MCF 10A (cell line): ENCODE results near the gene PCDHB3. TPM values are rescaled to one million over a fixed set of nuclear protein-coding genes. Genes with fewer than 3 reads are reported as not detected.
"Not testable (repeated sequence)": the region's sequence is repeated elsewhere in the genome, so short reads cannot be mapped to it uniquely, and the experiment has no call there.

ENCODE experiments used
- BruUV-seq: library from RNA; stranded (reverse); fragments of 400-500 nt; replicated peaks from 2 replicates; lab custom pipeline; 2021; lab: Mats Ljungman, UMichigan
- CTCF ChIA-PET: fragments of 300-600 bp; sonication (Branson Sonifier 250); formaldehyde crosslinking; extraction: SDS; loops from one replicate; lab custom pipeline; 2021; ENCODE audit warnings: antibody characterized with exemption, inconsistent platforms; lab: Yijun Ruan, JAX
- POLR2A ChIA-PET: fragments of 300-600, 350-650 bp; sonication (Branson Sonifier 250); formaldehyde crosslinking; extraction: SDS; loops from one replicate; lab custom pipeline; 2020; ENCODE audit warnings: antibody characterized with exemption, inconsistent platforms; lab: Yijun Ruan, JAX
- DNase-seq: peaks from one replicate; pipeline ENCODE4 v3.0.0-alpha.2; 2018; ENCODE audit not compliant: unreplicated experiment
- H3K27ac Mint-ChIP-seq: one replicate; pipeline ENCODE4 v1.8.0; 2022; ENCODE audit warnings: mild to moderate bottlenecking, low read depth, mixed read lengths; ENCODE audit not compliant: unreplicated experiment
- H3K27me3 Mint-ChIP-seq: one replicate; pipeline ENCODE4 v1.8.0; 2022; ENCODE audit warnings: mixed read lengths; ENCODE audit not compliant: insufficient read depth, unreplicated experiment
- H3K36me3 Mint-ChIP-seq: one replicate; pipeline ENCODE4 v1.8.0; 2022; ENCODE audit warnings: mild to moderate bottlenecking, moderate library complexity, mixed read lengths; ENCODE audit not compliant: insufficient read depth, unreplicated experiment
- H3K4me1 Mint-ChIP-seq: one replicate; pipeline ENCODE4 v1.8.0; 2022; ENCODE audit warnings: mixed read lengths; ENCODE audit not compliant: insufficient read depth, unreplicated experiment
- H3K4me3 Mint-ChIP-seq: one replicate; pipeline ENCODE4 v1.8.0; 2022; ENCODE audit warnings: mild to moderate bottlenecking, moderate library complexity, mixed read lengths; ENCODE audit not compliant: unreplicated experiment
- H3K9me3 Mint-ChIP-seq: one replicate; pipeline ENCODE4 v1.8.0; 2022; ENCODE audit warnings: mixed read lengths; ENCODE audit not compliant: unreplicated experiment
- CTCF ChIP-seq: fragments of 200-600 bp; IDR thresholded peaks from one replicate; pipeline ENCODE4 v1.8.0; 2022; ENCODE audit warnings: antibody characterized with exemption, mild to moderate bottlenecking; ENCODE audit not compliant: unreplicated experiment
- intact Hi-C: fragments of 100-400 bp; cut with micrococcal nuclease; formaldehyde crosslinking; loops from 2 replicates; pipeline ENCODE4 v1.14.1; 2022
- total RNA-seq: library from RNA; stranded (reverse); gene quantifications from 2 replicates; pipeline ENCODE4 v1.2.3, GENCODE V29; 2022

Gene PCDHB3
- total RNA-seq, 1 experiment from 2014 or later = 0.42 TPM

GRCh38 chr5:141095263-141095641 lies 5.0 kb upstream of the PCDHB3 start:
- no peak for DNase-seq
- POLR2A ChIA-PET = no interaction called here
- intact Hi-C loops = loop anchor here (2.0 kb wide), 1 partner anchor 466 kb away; no protein-coding TSS in a partner anchor
- Mint-ChIP-seq H3K27me3 (no peaks in the 10 kb centered on the region), H3K9me3 (peaks cover 26% of the 10 kb centered on the region), H3K4me1 (no peaks in the 10 kb centered on the region), H3K4me3 (peak overlapping the region; percentile 74), H3K27ac (peak overlapping the region; percentile 89), H3K36me3 (no peaks in the 10 kb centered on the region)
- TF ChIP-seq CTCF = no peak
- BruUV-seq = no TSS peak
- CTCF ChIA-PET = interaction anchor here (0.7 to 1.9 kb wide), 3 partner anchors 11 to 468 kb away, joined by 4 to 10 read pairs (median 6); partner anchors contain the start of gene PCDHA11

GRCh38 chr5:141096181-141096580 lies 4.1 kb upstream of the PCDHB3 start:
- DNase-seq = not testable (repeated sequence)

DNA sequence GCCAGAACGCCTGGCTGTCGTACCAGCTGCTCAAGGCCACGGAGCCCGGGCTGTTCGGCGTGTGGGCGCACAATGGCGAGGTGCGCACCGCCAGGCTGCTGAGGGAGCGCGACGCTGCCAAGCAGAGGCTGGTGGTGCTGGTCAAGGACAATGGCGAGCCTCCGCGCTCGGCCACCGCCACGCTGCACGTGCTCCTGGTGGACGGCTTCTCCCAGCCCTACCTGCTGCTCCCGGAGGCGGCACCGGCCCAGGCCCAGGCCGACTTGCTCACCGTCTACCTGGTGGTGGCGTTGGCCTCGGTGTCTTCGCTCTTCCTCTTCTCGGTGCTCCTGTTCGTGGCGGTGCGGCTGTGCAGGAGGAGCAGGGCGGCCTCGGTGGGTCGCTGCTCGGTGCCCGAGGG lies 3.7 kb upstream of the PCDHB3 start:
- H3K4me1 Mint-ChIP-seq, POLR2A ChIA-PET, H3K4me3 Mint-ChIP-seq, H3K36me3 Mint-ChIP-seq, BruUV-seq, DNase-seq, H3K27ac Mint-ChIP-seq, CTCF ChIA-PET, intact Hi-C loops, H3K27me3 Mint-ChIP-seq: not testable (repeated sequence)
- peaks cover 30% of the 10 kb centered on the region for H3K9me3 Mint-ChIP-seq

More at GRCh38 chr5:141096181-141096580, 4.1 kb upstream of the PCDHB3 start:
- H3K4me1 Mint-ChIP-seq, H3K27me3 Mint-ChIP-seq, H3K4me3 Mint-ChIP-seq, CTCF ChIA-PET, H3K36me3 Mint-ChIP-seq, POLR2A ChIA-PET, H3K27ac Mint-ChIP-seq, intact Hi-C loops, BruUV-seq: not testable (repeated sequence)
- peaks cover 30% of the 10 kb centered on the region for H3K9me3 Mint-ChIP-seq

- Mint-ChIP-seq H3K27me3 (no peaks in the 10 kb centered on the region), H3K36me3 (no peaks in the 10 kb centered on the region), H3K4me1 (no peaks in the 10 kb centered on the region), H3K9me3 (peaks cover 7% of the 10 kb centered on the region), H3K27ac (no peak overlapping the region), H3K4me3 (no peak overlapping the region)
- ChIA-PET POLR2A (no interaction called here), CTCF (interaction anchor here (0.8 to 1.1 kb wide), 3 partner anchors 15 to 225 kb away, joined by 3 to 4 read pairs (median 3); partner anchors contain the start of gene PCDHB16)
- no TSS peak for BruUV-seq
- no peak for DNase-seq
- intact Hi-C loops = no loop called here
- TF ChIP-seq CTCF = no peak
Observed at GRCh38 chr5:141101059-141101458, 786 bp downstream of the PCDHB3 start.

DNA sequence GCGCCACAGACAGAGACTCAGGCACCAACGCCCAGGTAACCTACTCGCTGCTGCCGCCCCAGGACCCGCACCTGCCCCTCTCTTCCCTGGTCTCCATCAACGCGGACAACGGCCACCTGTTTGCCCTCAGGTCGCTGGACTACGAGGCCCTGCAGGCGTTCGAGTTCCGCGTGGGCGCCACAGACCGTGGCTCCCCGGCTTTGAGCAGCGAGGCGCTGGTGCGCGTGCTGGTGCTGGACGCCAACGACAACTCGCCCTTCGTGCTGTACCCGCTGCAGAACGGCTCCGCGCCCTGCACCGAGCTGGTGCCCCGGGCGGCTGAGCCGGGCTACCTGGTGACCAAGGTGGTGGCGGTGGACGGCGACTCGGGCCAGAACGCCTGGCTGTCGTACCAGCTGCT lies 1.8 kb downstream of the PCDHB3 start:
- POLR2A ChIA-PET, BruUV-seq, H3K36me3 Mint-ChIP-seq, H3K9me3 Mint-ChIP-seq, H3K27ac Mint-ChIP-seq, H3K4me1 Mint-ChIP-seq, intact Hi-C loops, CTCF ChIA-PET, DNase-seq, H3K4me3 Mint-ChIP-seq, H3K27me3 Mint-ChIP-seq: not testable (repeated sequence)

DNA sequence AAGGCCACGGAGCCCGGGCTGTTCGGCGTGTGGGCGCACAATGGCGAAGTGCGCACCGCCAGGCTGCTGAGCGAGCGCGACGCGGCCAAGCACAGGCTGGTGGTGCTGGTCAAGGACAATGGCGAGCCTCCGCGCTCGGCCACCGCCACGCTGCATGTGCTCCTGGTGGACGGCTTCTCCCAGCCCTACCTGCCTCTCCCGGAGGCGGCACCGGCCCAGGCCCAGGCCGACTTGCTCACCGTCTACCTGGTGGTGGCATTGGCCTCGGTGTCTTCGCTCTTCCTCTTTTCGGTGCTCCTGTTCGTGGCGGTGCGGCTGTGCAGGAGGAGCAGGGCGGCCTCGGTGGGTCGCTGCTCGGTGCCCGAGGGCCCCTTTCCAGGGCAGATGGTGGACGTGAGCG lies 2.2 kb downstream of the PCDHB3 start:
- H3K36me3 Mint-ChIP-seq = not testable (repeated sequence)

More for the DNA sequence above, 2.2 kb downstream of the PCDHB3 start:
- H3K4me3 Mint-ChIP-seq, CTCF ChIA-PET, intact Hi-C loops, POLR2A ChIA-PET, H3K27me3 Mint-ChIP-seq, DNase-seq, H3K27ac Mint-ChIP-seq, BruUV-seq, H3K4me1 Mint-ChIP-seq, H3K9me3 Mint-ChIP-seq: not testable (repeated sequence)
